H1 (cell line): ENCODE data around the gene UBE3B. TPM values are rescaled to one million over a fixed set of nuclear protein-coding genes. Genes with fewer than 3 reads are reported as not detected.

ENCODE experiments used
- CTCF ChIA-PET: fragments of 300-600 bp; sonication (Branson Sonifier 250); formaldehyde crosslinking; loops from one replicate; lab custom pipeline; 2021; ENCODE audit not compliant: partially characterized antibody; lab: Charles Lee
- POLR2A ChIA-PET: fragments of 300-600 bp; sonication (Branson Sonifier 250); formaldehyde crosslinking; loops from one replicate; lab custom pipeline; 2021; ENCODE audit warnings: inconsistent platforms; ENCODE audit not compliant: partially characterized antibody; lab: Charles Lee
- DNase-seq, 2 experiments: peaks; one replicate each; pipeline versions ENCODE4 v3.0.0 to v3.0.0-alpha.2; 2010 to 2022; ENCODE audit warnings: low spot score in 2 of 2, low read depth in 1 of 2, mixed read lengths in 1 of 2
- FAIRE-seq: peaks from 2 replicates; lab custom pipeline; 2011; peaks lifted over from hg19 to GRCh38; lab: Jason Lieb, UNC
- H2AFZ ChIP-seq: 2 replicates; pipeline ENCODE4 v1.8.1; 2012; ENCODE audit warnings: low read length, inconsistent platforms
- H2AK5ac ChIP-seq: 2 replicates; pipeline ENCODE4 v1.6.1; 2013; ENCODE audit warnings: low read depth, low read length
- H2BK120ac ChIP-seq: replicated peaks from 2 replicates; pipeline ENCODE3; 2013; ENCODE audit warnings: low read depth, low read length, inconsistent platforms
- H2BK12ac ChIP-seq: 2 replicates; pipeline ENCODE4 v1.6.1; 2013; ENCODE audit warnings: low read depth, low read length
- H2BK15ac ChIP-seq: 2 replicates; pipeline ENCODE4 v1.6.1; 2013; ENCODE audit warnings: low read length
- H2BK20ac ChIP-seq: 2 replicates; pipeline ENCODE4 v1.6.1; 2013; ENCODE audit warnings: low read length
- H2BK5ac ChIP-seq: 2 replicates; pipeline ENCODE4 v1.6.1; 2013; ENCODE audit warnings: low read depth, low read length
- H3K14ac ChIP-seq: 2 replicates; pipeline ENCODE4 v1.6.1; 2013; ENCODE audit warnings: inconsistent platforms; ENCODE audit not compliant: insufficient read length
- H3K18ac ChIP-seq: 2 replicates; pipeline ENCODE4 v1.6.1; 2013; ENCODE audit warnings: low read length; ENCODE audit errors: extremely low read depth
- H3K23ac ChIP-seq: 2 replicates; pipeline ENCODE4 v1.6.1; 2013; ENCODE audit warnings: inconsistent platforms; ENCODE audit not compliant: insufficient read length
- H3K23me2 ChIP-seq: 2 replicates; pipeline ENCODE4 v1.6.1; 2013; ENCODE audit warnings: low read depth, low read length
- H3K27ac ChIP-seq: 2 replicates; pipeline ENCODE4 v1.6.1; 2011; ENCODE audit warnings: low read depth, low read length, inconsistent platforms
- H3K27me3 ChIP-seq, 4 experiments: replicated peaks in 1 of 4; 1 replicate in 1 of 4; 2 replicates in 3 of 4; pipeline versions ENCODE4 v1.6.1 to v1.8.1; 2011 to 2013; ENCODE audit warnings: low read length in 3 of 4, mild to moderate bottlenecking in 3 of 4, inconsistent platforms in 2 of 4, mixed read lengths in 2 of 4, moderate library complexity in 1 of 4; ENCODE audit not compliant: control insufficient read depth in 3 of 4, insufficient read depth in 3 of 4; ENCODE audit errors: extremely low read depth in 1 of 4
- H3K36me3 ChIP-seq, 4 experiments: 2 replicates each; pipeline versions ENCODE4 v1.6.1 to v1.8.1; 2011 to 2013; ENCODE audit warnings: mild to moderate bottlenecking in 4 of 4, low read length in 3 of 4, moderate library complexity in 2 of 4, control low read depth in 1 of 4, inconsistent platforms in 1 of 4; ENCODE audit not compliant: insufficient read depth in 4 of 4, control insufficient read depth in 2 of 4
- H3K4ac ChIP-seq: replicated peaks from 2 replicates; pipeline ENCODE3; 2013; ENCODE audit warnings: low read length, low read depth, mixed read lengths, inconsistent platforms; ENCODE audit not compliant: insufficient read length
- H3K4me1 ChIP-seq, 4 experiments: replicated peaks in 1 of 4; 1 replicate in 1 of 4; 2 replicates in 3 of 4; pipeline versions ENCODE4 v1.6.1 to v1.8.1; 2011 to 2013; ENCODE audit warnings: low read length in 3 of 4, inconsistent platforms in 2 of 4, mixed read lengths in 1 of 4; ENCODE audit not compliant: insufficient read depth in 4 of 4, control insufficient read depth in 3 of 4
- H3K4me2 ChIP-seq, 2 experiments: 2 replicates each; pipeline versions ENCODE4 v1.6.1 to v1.8.1; 2011 to 2013; ENCODE audit warnings: low read depth in 2 of 2, low read length in 2 of 2, control low read depth in 1 of 2, inconsistent platforms in 1 of 2, mild to moderate bottlenecking in 1 of 2; ENCODE audit not compliant: insufficient read depth in 1 of 2
- H3K4me3 ChIP-seq, 4 experiments: fragments of 200-600, 300-600 bp in 1 of 4; sonication (generic), shearing (Covaris generic), sonication (Bioruptor Twin) in 1 of 4; 2 replicates each; pipeline versions ENCODE4 v1.5.1 to v1.8.1; 2011 to 2016; ENCODE audit warnings: low read length in 4 of 4, low read depth in 3 of 4, control low read depth in 2 of 4, inconsistent platforms in 2 of 4, mild to moderate bottlenecking in 2 of 4, mixed read lengths in 1 of 4, moderate library complexity in 1 of 4; ENCODE audit not compliant: insufficient read depth in 2 of 4; ENCODE audit errors: extremely low read depth in 1 of 4
- H3K56ac ChIP-seq: replicated peaks from 2 replicates; pipeline ENCODE3; 2013; ENCODE audit warnings: low read depth, mild to moderate bottlenecking, mixed read lengths, low read length, inconsistent platforms; ENCODE audit not compliant: insufficient read length
- H3K79me1 ChIP-seq: 2 replicates; pipeline ENCODE4 v1.6.1; 2013; ENCODE audit warnings: low read depth, low read length, control low read depth
- H3K79me2 ChIP-seq, 2 experiments: 2 replicates each; pipeline versions ENCODE4 v1.6.1 to v1.8.1; 2012 to 2013; ENCODE audit warnings: low read length in 2 of 2, mild to moderate bottlenecking in 2 of 2, inconsistent platforms in 1 of 2; ENCODE audit not compliant: insufficient read depth in 2 of 2, control insufficient read depth in 1 of 2
- H3K9ac ChIP-seq, 4 experiments: replicated peaks in 1 of 4; 1 replicate in 1 of 4; 2 replicates in 3 of 4; pipeline versions ENCODE4 v1.6.1 to v1.8.1; 2011 to 2013; ENCODE audit warnings: low read depth in 3 of 4, low read length in 3 of 4, control low read depth in 2 of 4, mild to moderate bottlenecking in 2 of 4, moderate library complexity in 2 of 4, inconsistent platforms in 1 of 4; ENCODE audit errors: extremely low read depth in 1 of 4
- H3K9me3 ChIP-seq, 2 experiments: 2 replicates each; pipeline versions ENCODE4 v1.6.1 to v1.8.1; 2012 to 2013; ENCODE audit warnings: mild to moderate bottlenecking in 2 of 2, moderate library complexity in 2 of 2, control low read depth in 1 of 2, inconsistent platforms in 1 of 2, low read depth in 1 of 2, low read length in 1 of 2, mixed read lengths in 1 of 2; ENCODE audit not compliant: insufficient read depth in 2 of 2
- H4K20me1 ChIP-seq, 2 experiments: replicated peaks in 1 of 2; 2 replicates each; pipeline versions ENCODE3 to v1.8.1; 2011 to 2013; ENCODE audit warnings: inconsistent platforms in 2 of 2, low read length in 2 of 2, mild to moderate bottlenecking in 1 of 2; ENCODE audit not compliant: insufficient read depth in 2 of 2, control insufficient read depth in 1 of 2
- H4K5ac ChIP-seq: 2 replicates; pipeline ENCODE4 v1.6.1; 2013; ENCODE audit warnings: low read length, low read depth, mixed read lengths, inconsistent platforms; ENCODE audit not compliant: insufficient read length
- H4K8ac ChIP-seq: 2 replicates; pipeline ENCODE4 v1.8.0; 2013; ENCODE audit warnings: mild to moderate bottlenecking, moderate library complexity, low read length, inconsistent platforms; ENCODE audit not compliant: insufficient read depth; ENCODE audit errors: extremely low read depth
- H4K91ac ChIP-seq: replicated peaks from 2 replicates; pipeline ENCODE3; 2013; ENCODE audit warnings: low read length, mixed read lengths, inconsistent platforms; ENCODE audit not compliant: insufficient read length
- ASH2L ChIP-seq: fragments of 200-600, 300-600 bp; sonication (generic); IDR thresholded peaks from one replicate; pipeline ENCODE4 v1.7.1; 2017; ENCODE audit warnings: low read length
- BACH1 ChIP-seq: IDR thresholded peaks from 2 replicates; pipeline ENCODE4 v1.6.1; 2012; ENCODE audit warnings: low read length, improper control_type of control experiment
- EZH2 ChIP-seq: fragments of 200-600 bp; sonication (generic); IDR thresholded peaks from 2 replicates; pipeline ENCODE4 v1.7.1; 2012; ENCODE audit warnings: low read depth, mild to moderate bottlenecking, moderate library complexity, low read length, inconsistent platforms; ENCODE audit not compliant: severe bottlenecking
- HDAC6 ChIP-seq: IDR thresholded peaks from one replicate; pipeline ENCODE4 v1.7.1; 2012; ENCODE audit warnings: low read depth, mild to moderate bottlenecking, inconsistent platforms, low read length, moderate library complexity
- KDM5A ChIP-seq: fragments of 200-600 bp; IDR thresholded peaks from 2 replicates; pipeline ENCODE4 v1.7.1; 2012; ENCODE audit warnings: mild to moderate bottlenecking, low read length, inconsistent platforms, mixed read lengths
- MAFK ChIP-seq: IDR thresholded peaks from 2 replicates; pipeline ENCODE4 v1.6.1; 2012; ENCODE audit warnings: low read depth, mild to moderate bottlenecking, improper control_type of control experiment, low read length
- POU5F1 ChIP-seq: IDR thresholded peaks from 2 replicates; pipeline ENCODE4 v1.6.1; 2011; ENCODE audit warnings: low read depth, mild to moderate bottlenecking, low read length, moderate library complexity
- SAP30 ChIP-seq: fragments of 300-600 bp; sonication (generic); IDR thresholded peaks from 2 replicates; pipeline ENCODE4 v1.7.1; 2012; ENCODE audit warnings: low read length, moderate library complexity, mild to moderate bottlenecking, inconsistent platforms; ENCODE audit not compliant: insufficient read depth, insufficient replicate concordance
- SIN3A ChIP-seq, 2 experiments: IDR thresholded peaks in 1 of 2; conservative IDR thresholded peaks in 1 of 2; 2 replicates each; pipeline ENCODE4 v1.6.1; 2011 to 2012; ENCODE audit warnings: low read length in 2 of 2, improper control_type of control experiment in 1 of 2, low read depth in 1 of 2, mild to moderate bottlenecking in 1 of 2
- TAF7 ChIP-seq: optimal IDR thresholded peaks from 2 replicates; pipeline ENCODE3; 2011; ENCODE audit warnings: low read depth, mild to moderate bottlenecking, inconsistent platforms, low read length, moderate library complexity, borderline replicate concordance
- ZNF274 ChIP-seq: IDR thresholded peaks from 2 replicates; pipeline ENCODE4 v1.7.0; 2012; ENCODE audit warnings: low read length, borderline replicate concordance; ENCODE audit errors: extremely low read depth
- WGBS, 2 experiments: shearing (Covaris generic) in 1 of 2; methylation state at CpG; one replicate each; pipeline versions ENCODE4 v1.1.6 to v1.1.7; 2013 to 2015; ENCODE audit warnings: low lambda C conversion rate in 2 of 2, mixed read lengths in 2 of 2, inconsistent platforms in 1 of 2, low coverage in 1 of 2, missing lambda C conversion rate in 1 of 2; ENCODE audit not compliant: insufficient replicate concordance in 2 of 2, insufficient coverage in 1 of 2, insufficient read length in 1 of 2; ENCODE audit errors: extremely low coverage in 1 of 2, missing lambda C conversion rate in 1 of 2; 5-methylcytosine and 5-hydroxymethylcytosine counted together
- polyA plus RNA-seq, 7 experiments: library from polyadenylated mRNA; depleted of rRNA in 3 of 7; stranded (reverse) in 5 of 7; unstranded in 2 of 7; fragments of >200 nt in 5 of 7; fragments of 200-250 nt in 2 of 7; gene quantifications; 1 replicate in 5 of 7; 2 replicates in 1 of 7; 4 replicates in 1 of 7; pipeline versions ENCODE4 v1.2.1 to v1.2.3, GENCODE V29; 2011 to 2013; ENCODE audit warnings: missing spikeins in 2 of 7, mixed read lengths in 2 of 7
- total RNA-seq: library from RNA; stranded (reverse); fragmentation: NEBNext Ultra II Directional; extraction: Animal tissue kit (Norgen Biotek cat#: 25700); gene quantifications from 2 replicates; pipeline ENCODE4 v1.2.1, GENCODE V29; 2021

The UBE3B gene
- total and polyA plus RNA-seq, 2 of the 8 experiments (the other 6 are each of a cell fraction or from before 2014, with no cell fraction given), result 14.0 to 21.1 TPM

DNA sequence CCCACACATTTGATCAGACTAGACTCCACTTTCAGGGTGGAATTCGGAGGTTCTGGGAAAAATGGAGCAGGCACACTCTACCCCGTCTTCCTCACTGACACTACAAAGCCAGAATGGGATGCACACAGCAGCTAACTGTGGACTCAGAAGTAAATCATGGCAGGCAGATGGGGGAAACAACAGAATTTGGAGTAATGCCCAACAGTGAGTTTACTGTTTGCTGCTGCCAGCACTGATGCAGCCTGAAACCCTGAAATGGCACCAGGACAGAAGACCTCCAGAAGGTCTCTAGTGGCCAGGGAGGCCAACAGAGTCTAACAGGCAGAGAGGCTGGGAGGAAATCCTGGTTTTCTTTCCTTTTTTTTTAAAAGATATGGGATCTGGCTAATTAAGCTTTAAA, 24.9 kb upstream of the UBE3B start:
- POLR2A ChIA-PET, result interaction anchor here (0.7 to 3.1 kb wide), 3 partner anchors 10 to 15 kb away, joined by 3 to 8 read pairs (median 4); no protein-coding TSS in a partner anchor
- Histone ChIP-seq H3K27me3 (no peaks in the 10 kb centered on the region), H3K23ac (no peak overlapping the region), H2BK12ac (no peak overlapping the region), H3K4me2 (no peak overlapping the region), H3K79me2 (peaks cover 0 to 21% of the 10 kb centered on the region in 2 experiments; a peak in 2 of 4 replicates), H3K79me1 (peaks cover 3% of the 10 kb centered on the region), H3K27ac (0 out of 2 replicates have a peak overlapping the region, but pooled peaks have one; percentile 11), H4K20me1 (peaks cover 3 to 4% of the 10 kb centered on the region in 2 experiments), H2BK5ac (no peak overlapping the region), H2BK15ac (no peak overlapping the region), H2AK5ac (no peak overlapping the region), H3K14ac (no peak overlapping the region), H3K18ac (no peak overlapping the region), H2AFZ (no peak overlapping the region), H3K4me1 (peaks cover 0 to 3% (median under 1%) of the 10 kb centered on the region in 4 experiments; a peak in 3 of 7 replicates), H3K9me3 (no peaks in the 10 kb centered on the region), H3K36me3 (peaks cover 27 to 71% (median 57%) of the 10 kb centered on the region in 4 experiments; a peak in 7 of 8 replicates), H3K9ac (no peak overlapping the region), H2BK120ac (no peak overlapping the region), H3K23me2 (no peaks in the 10 kb centered on the region), H4K5ac (no peak overlapping the region), H3K4ac (no peak overlapping the region), H3K56ac (no peak overlapping the region), H4K91ac (no peak overlapping the region), H4K8ac (no peak overlapping the region), H2BK20ac (no peak overlapping the region), H3K4me3 (no peak overlapping the region)
- DNase-seq, result no peak
- TF ChIP-seq SIN3A (conservative IDR thresholded peaks at IDR 0.05 in 1 of 2, IDR thresholded peaks at IDR 0.05 in 1 of 2; ENCODE audit: low read depth in 1 of 2, low read length in 2 of 2) (no peak), KDM5A (no peak), MAFK (no peak), ASH2L (no peak), TAF7 (no peak), POU5F1 (no peak), HDAC6 (no peak), ZNF274 (no peak), BACH1 (no peak), SAP30 (no peak), EZH2 (no peak)
- WGBS, 2 experiments, result 89% methylated on average over 2 of the region's 2 CpGs; no CpG with 5 or more reads in 1 of the 2 experiments
- CTCF ChIA-PET, result interaction anchor here (1.8 to 17.4 kb wide), 3 partner anchors 10 to 59 kb away, joined by 5 to 181 read pairs (median 6); no protein-coding TSS in a partner anchor
- no peak for FAIRE-seq
